HEK293 (cell line): Measurements from ENCODE around the gene LRRC75A.

Experiments
- KLF16 ChIP-seq: fragments of 450-650 bp; formaldehyde crosslinking; IDR thresholded peaks from 2 replicates; pipeline ENCODE4 v1.5.1; 2017; ENCODE audit warnings: missing biosample characterization, missing genetic modification characterization
- ZNF10 ChIP-seq: fragments of 450-650 bp; formaldehyde crosslinking; IDR thresholded peaks from 2 replicates; pipeline ENCODE4 v1.5.1; 2017; ENCODE audit warnings: missing biosample characterization, missing genetic modification characterization
- ZNF660 ChIP-seq: fragments of 450-650 bp; IDR thresholded peaks from 2 replicates; pipeline ENCODE4 v1.5.1; 2018; ENCODE audit warnings: missing biosample characterization, mild to moderate bottlenecking, missing genetic modification characterization
- ZNF777 ChIP-seq: fragments of 450-650 bp; formaldehyde crosslinking; IDR thresholded peaks from 2 replicates; pipeline ENCODE4 v1.5.1; 2017; ENCODE audit warnings: missing biosample characterization, missing genetic modification characterization, borderline replicate concordance
- ZNF792 ChIP-seq: fragments of 450-650 bp; formaldehyde crosslinking; IDR thresholded peaks from 2 replicates; pipeline ENCODE4 v1.5.1; 2016; ENCODE audit warnings: missing biosample characterization, missing genetic modification characterization
- TF ChIP-seq, protein P1 (sequence below): fragments of 450-650 bp; formaldehyde crosslinking; IDR thresholded peaks from 2 replicates; pipeline ENCODE4 v1.5.1; 2016; ENCODE audit warnings: missing biosample characterization, missing genetic modification characterization

- no peak for TF ChIP-seq KLF16 (tag by site-specific recombination)
- TF ChIP-seq, protein P1, sequence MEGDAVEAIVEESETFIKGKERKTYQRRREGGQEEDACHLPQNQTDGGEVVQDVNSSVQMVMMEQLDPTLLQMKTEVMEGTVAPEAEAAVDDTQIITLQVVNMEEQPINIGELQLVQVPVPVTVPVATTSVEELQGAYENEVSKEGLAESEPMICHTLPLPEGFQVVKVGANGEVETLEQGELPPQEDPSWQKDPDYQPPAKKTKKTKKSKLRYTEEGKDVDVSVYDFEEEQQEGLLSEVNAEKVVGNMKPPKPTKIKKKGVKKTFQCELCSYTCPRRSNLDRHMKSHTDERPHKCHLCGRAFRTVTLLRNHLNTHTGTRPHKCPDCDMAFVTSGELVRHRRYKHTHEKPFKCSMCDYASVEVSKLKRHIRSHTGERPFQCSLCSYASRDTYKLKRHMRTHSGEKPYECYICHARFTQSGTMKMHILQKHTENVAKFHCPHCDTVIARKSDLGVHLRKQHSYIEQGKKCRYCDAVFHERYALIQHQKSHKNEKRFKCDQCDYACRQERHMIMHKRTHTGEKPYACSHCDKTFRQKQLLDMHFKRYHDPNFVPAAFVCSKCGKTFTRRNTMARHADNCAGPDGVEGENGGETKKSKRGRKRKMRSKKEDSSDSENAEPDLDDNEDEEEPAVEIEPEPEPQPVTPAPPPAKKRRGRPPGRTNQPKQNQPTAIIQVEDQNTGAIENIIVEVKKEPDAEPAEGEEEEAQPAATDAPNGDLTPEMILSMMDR (tag by site-specific recombination), result no peak
- no peak for TF ChIP-seq ZNF10 (tag by site-specific recombination)
- no peak for TF ChIP-seq ZNF660 (tag by site-specific recombination)
- no peak for TF ChIP-seq ZNF792
- TF ChIP-seq ZNF777 (tag by site-specific recombination), result no peak
Measured at GRCh38 chr17:16439303-16439791, 52.6 kb downstream of the LRRC75A start.
